ENCODE measurements around the gene TRPM6.

The TRPM6 gene

DNA sequence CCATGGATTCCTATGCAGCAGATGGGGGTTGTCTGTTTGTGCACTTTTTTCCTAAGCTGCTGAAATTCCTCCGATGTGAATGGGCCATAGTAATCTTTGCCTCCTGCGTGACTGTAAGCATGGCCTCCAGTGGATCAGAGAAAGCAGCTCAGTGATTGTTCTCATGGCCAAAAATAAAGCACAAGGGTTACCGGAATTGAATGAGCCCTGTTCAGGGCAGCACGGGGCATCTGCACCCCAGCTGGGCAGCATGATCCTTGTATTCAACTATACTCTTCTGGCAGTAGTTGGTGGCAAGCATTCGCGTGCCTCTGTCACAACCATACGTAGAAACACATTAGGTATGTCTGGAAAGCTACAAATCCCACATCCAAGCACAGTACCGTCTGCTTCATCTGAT lies 196.7 kb downstream of the TRPM6 start:
- no peak for DNase-seq

DNA sequence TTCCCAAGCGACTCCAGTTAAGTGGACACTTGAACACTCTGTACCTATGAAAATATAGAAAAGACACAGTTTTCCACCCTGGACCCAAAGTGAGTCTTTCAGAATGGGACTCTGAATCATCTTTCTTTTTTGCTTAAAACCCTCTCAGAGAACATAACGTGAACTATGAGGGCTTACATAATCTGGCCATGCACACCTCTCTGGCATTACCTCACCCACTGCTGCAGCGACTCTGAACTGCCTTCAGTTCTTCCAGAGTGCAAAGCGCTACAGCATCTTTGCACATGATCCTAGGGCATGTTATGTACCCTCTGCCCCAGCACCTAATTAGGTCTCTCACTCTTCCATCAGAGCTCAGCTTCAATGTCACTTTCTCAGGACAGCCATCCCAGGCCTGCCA lies 204.4 kb downstream of the TRPM6 start:
- DNase-seq, result no peak

DNA sequence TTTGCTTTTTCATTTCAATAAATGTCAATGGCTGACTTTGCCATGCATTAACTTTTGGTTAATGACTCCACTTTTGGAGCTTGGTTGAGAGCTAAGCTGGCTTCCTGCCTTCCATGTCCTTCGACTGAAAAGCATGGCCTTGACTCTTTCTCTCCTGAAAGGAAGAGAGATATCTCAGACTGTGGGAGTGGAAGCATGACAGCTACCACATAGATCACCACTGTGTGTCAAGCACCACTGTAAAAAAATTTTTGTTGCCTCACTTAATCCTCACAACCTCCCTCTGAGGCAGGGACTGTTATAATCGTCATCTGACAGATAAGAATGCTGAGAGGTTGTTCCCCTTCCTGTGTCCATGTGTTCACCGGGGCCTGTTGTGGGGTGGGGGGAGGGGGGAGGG lies 205.8 kb downstream of the TRPM6 start:
- DNase-seq, result no peak

DNA sequence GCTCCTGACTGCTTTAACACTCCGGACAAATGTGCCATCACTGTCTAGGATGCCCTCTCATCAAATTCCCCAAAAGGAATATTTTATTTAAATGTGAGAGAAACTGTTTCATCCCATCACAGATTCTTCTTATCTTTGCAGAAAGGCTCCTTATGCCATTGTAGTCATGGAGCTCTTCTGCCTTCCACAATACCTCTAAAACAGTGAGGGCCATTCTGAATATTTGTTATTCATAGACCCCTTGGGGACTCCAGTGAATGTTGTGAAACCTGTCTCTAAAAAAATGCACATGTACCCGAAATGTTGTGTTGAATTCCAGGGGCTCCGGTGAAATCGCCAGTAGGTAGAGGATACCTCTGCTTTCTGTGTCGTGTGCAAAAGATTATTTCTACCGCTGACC lies 213.6 kb downstream of the TRPM6 start:
- no peak for DNase-seq

All from NCI-H1417 (cell line).